WTC11 (cell line): ENCODE measurements around the gene ERP29.
"Not testable (repeated sequence)": the region's sequence is repeated elsewhere in the genome, so short reads cannot be mapped to it uniquely, and the experiment has no call there.

Experiments
- CTCF ChIP-seq: fragments of 200-600 bp; IDR thresholded peaks from 2 replicates; pipeline ENCODE4 v1.8.0; 2022; ENCODE audit warnings: antibody characterized with exemption
- JUN ChIP-seq: sonication (generic); formaldehyde crosslinking; IDR thresholded peaks from 2 replicates; pipeline ENCODE4 v1.8.0; 2023; ENCODE audit warnings: mild to moderate bottlenecking, missing genetic modification reagents
- TCF7 ChIP-seq: sonication (generic); formaldehyde crosslinking; IDR thresholded peaks from 2 replicates; pipeline ENCODE4 v1.8.0; 2022; ENCODE audit warnings: mild to moderate bottlenecking, low read depth, missing genetic modification reagents, moderate library complexity
- ZBTB21 ChIP-seq: sonication (generic); formaldehyde crosslinking; IDR thresholded peaks from 2 replicates; pipeline ENCODE4 v1.8.1; 2023; ENCODE audit warnings: mild to moderate bottlenecking, missing genetic modification reagents, borderline replicate concordance
- TF ChIP-seq, protein P1 (sequence below): sonication (generic); formaldehyde crosslinking; IDR thresholded peaks from 2 replicates; pipeline ENCODE4 v1.8.1; 2023; ENCODE audit warnings: mild to moderate bottlenecking, missing genetic modification reagents, moderate library complexity
- TF ChIP-seq, protein P2 (sequence below): sonication (generic); formaldehyde crosslinking; IDR thresholded peaks from 2 replicates; pipeline ENCODE4 v1.8.1; 2022; ENCODE audit warnings: low read depth, mild to moderate bottlenecking, moderate library complexity, missing genetic modification reagents, borderline replicate concordance

DNA sequence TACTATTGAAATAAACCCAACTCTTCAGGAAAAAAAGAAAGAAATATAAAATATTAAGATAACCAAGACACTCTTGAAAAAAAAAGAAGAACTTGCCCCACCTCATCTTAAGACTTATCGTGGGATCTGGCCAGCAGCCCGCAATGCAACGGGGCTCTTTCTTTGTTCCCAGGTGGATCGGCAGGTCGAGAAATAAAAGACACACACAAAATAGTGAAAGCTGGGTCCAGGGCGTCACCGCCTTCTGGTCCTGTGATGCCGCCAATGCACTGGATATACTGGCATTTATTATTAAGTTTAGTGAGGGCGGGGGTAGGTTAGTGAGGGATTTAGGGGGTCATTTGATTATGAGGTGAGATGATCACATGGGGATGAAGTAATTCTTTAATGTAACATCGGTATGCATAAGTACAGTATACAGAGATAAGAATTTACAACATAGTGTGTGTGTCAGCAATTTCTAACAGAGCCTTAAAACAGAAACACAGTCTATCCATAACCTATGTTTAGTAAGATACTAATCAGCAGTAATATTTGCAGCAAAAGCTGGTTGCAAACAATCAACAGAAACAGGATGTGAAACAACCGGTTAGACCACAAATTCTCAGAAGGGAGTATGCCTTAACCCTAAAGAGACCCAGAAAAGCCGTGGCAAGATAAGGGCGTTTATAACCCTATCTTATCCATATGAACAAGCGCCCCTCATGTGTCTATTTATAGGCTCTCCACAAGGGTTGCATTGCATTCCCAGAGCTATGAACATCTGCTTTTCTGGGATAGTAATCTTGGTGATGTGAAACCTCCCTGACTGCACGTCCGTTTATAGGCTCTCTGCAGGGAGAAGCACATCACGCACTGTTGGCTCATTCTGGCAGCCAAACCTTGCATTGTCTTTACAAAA is 18.8 kb upstream of the ERP29 start:
- not testable (repeated sequence) for TF ChIP-seq JUN; ZBTB21 (CRISPR knock-in tag); CTCF; TCF7 (CRISPR knock-in tag)
- TF ChIP-seq, protein P1, sequence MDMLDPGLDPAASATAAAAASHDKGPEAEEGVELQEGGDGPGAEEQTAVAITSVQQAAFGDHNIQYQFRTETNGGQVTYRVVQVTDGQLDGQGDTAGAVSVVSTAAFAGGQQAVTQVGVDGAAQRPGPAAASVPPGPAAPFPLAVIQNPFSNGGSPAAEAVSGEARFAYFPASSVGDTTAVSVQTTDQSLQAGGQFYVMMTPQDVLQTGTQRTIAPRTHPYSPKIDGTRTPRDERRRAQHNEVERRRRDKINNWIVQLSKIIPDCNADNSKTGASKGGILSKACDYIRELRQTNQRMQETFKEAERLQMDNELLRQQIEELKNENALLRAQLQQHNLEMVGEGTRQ = not testable (repeated sequence)
- TF ChIP-seq, protein P2, sequence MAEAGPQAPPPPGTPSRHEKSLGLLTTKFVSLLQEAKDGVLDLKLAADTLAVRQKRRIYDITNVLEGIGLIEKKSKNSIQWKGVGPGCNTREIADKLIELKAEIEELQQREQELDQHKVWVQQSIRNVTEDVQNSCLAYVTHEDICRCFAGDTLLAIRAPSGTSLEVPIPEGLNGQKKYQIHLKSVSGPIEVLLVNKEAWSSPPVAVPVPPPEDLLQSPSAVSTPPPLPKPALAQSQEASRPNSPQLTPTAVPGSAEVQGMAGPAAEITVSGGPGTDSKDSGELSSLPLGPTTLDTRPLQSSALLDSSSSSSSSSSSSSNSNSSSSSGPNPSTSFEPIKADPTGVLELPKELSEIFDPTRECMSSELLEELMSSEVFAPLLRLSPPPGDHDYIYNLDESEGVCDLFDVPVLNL (CRISPR knock-in tag) = not testable (repeated sequence)
